DOHH2 (cell line): Measurements from ENCODE around the gene UBAP1.
"Not testable (repeated sequence)": the region's sequence is repeated elsewhere in the genome, so short reads cannot be mapped to it uniquely, and the experiment has no call there.

Experiments
- H3F3A ChIP-seq: fragments of 200-600 bp; sonication (generic), shearing (Covaris generic); 2 replicates; pipeline ENCODE4 v1.6.0; 2016; ENCODE audit warnings: antibody characterized with exemption, mild to moderate bottlenecking; ENCODE audit not compliant: control insufficient read depth, insufficient read depth
- H3K27ac ChIP-seq: fragments of 200-600 bp; sonication (generic); 2 replicates; pipeline ENCODE4 v1.5.1; 2014; ENCODE audit warnings: low read depth, mild to moderate bottlenecking, low read length, moderate library complexity
- H3K27me3 ChIP-seq: fragments of 200-600 bp; sonication (generic); 2 replicates; pipeline ENCODE4 v1.6.1; 2014; ENCODE audit warnings: mild to moderate bottlenecking, low read length, mixed read lengths; ENCODE audit not compliant: control insufficient read depth
- H3K36me3 ChIP-seq: fragments of 200-600 bp; sonication (generic); 2 replicates; pipeline ENCODE4 v1.6.1; 2014; ENCODE audit warnings: mild to moderate bottlenecking, low read length, moderate library complexity, mixed read lengths; ENCODE audit not compliant: control insufficient read depth
- H3K4me1 ChIP-seq: fragments of 200-600 bp; sonication (generic); 2 replicates; pipeline ENCODE4 v1.6.1; 2014; ENCODE audit warnings: mild to moderate bottlenecking, low read length, mixed read lengths; ENCODE audit not compliant: control insufficient read depth
- H3K4me2 ChIP-seq: fragments of 200-600 bp; sonication (generic); 2 replicates; pipeline ENCODE4 v1.6.0; 2014; ENCODE audit warnings: mild to moderate bottlenecking, low read length, moderate library complexity
- H3K4me3 ChIP-seq: fragments of 200-600 bp; sonication (generic); 2 replicates; pipeline ENCODE4 v1.5.1; 2014; ENCODE audit warnings: mild to moderate bottlenecking, low read length, mixed read lengths
- H3K79me2 ChIP-seq: fragments of 200-600 bp; sonication (generic); 2 replicates; pipeline ENCODE4 v1.6.1; 2014; ENCODE audit warnings: mild to moderate bottlenecking, low read length, mixed read lengths; ENCODE audit not compliant: control insufficient read depth
- H3K9me2 ChIP-seq: fragments of 200-600 bp; sonication (generic); replicated peaks from 2 replicates; pipeline ENCODE4 v1.6.1; 2014; ENCODE audit warnings: mild to moderate bottlenecking, low read length, mixed read lengths; ENCODE audit not compliant: control insufficient read depth
- H3K9me3 ChIP-seq: fragments of 200-600 bp; sonication (generic); 2 replicates; pipeline ENCODE4 v1.6.1; 2014; ENCODE audit warnings: antibody characterized with exemption, low read length, mixed read lengths; ENCODE audit not compliant: control insufficient read depth, insufficient read depth
- H4K20me1 ChIP-seq: fragments of 200-600 bp; sonication (generic); 2 replicates; pipeline ENCODE4 v1.6.0; 2014; ENCODE audit warnings: low read depth, mild to moderate bottlenecking, antibody characterized with exemption, low read length, moderate library complexity; ENCODE audit not compliant: control insufficient read depth, insufficient read depth
- EZH2phosphoT487 ChIP-seq: fragments of 200-600 bp; sonication (generic); IDR thresholded peaks from 2 replicates; pipeline ENCODE4 v1.6.1; 2017; ENCODE audit warnings: borderline replicate concordance, mild to moderate bottlenecking, antibody characterized with exemption, low read length, moderate library complexity, mixed read lengths
- TF ChIP-seq, protein P1 (sequence below): fragments of 200-600 bp; sonication (generic); IDR thresholded peaks from one replicate; pipeline ENCODE4 v1.5.1; 2014; ENCODE audit warnings: antibody characterized with exemption, mild to moderate bottlenecking, low read depth, low read length; ENCODE audit not compliant: poor library complexity, severe bottlenecking

Gene UBAP1

DNA sequence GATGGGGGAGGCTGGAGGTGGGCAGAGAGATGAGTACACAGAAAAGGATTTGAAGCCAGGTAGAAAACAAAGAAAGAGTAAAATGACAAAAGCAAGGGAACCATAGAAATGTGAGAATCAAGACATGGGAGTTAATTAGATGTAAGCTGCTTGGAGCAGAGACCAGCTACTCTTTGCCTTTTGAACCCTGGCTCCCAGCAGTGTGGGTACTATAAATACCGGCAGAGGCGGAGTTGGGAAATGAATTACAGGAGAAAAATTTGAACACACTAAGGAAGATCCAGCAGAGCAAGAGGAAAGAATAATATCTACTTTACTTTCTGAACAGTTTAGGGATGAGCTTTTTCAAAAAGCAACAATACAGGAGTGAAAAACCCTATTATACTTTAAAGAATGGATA, 113.7 kb downstream of the UBAP1 start:
- H3K9me3 ChIP-seq: no peaks in the 10 kb centered on the region
- no peak overlapping the region for H3K27ac ChIP-seq
- H4K20me1 ChIP-seq: no peaks in the 10 kb centered on the region
- no peak overlapping the region for H3K4me2 ChIP-seq
- TF ChIP-seq, protein P1, sequence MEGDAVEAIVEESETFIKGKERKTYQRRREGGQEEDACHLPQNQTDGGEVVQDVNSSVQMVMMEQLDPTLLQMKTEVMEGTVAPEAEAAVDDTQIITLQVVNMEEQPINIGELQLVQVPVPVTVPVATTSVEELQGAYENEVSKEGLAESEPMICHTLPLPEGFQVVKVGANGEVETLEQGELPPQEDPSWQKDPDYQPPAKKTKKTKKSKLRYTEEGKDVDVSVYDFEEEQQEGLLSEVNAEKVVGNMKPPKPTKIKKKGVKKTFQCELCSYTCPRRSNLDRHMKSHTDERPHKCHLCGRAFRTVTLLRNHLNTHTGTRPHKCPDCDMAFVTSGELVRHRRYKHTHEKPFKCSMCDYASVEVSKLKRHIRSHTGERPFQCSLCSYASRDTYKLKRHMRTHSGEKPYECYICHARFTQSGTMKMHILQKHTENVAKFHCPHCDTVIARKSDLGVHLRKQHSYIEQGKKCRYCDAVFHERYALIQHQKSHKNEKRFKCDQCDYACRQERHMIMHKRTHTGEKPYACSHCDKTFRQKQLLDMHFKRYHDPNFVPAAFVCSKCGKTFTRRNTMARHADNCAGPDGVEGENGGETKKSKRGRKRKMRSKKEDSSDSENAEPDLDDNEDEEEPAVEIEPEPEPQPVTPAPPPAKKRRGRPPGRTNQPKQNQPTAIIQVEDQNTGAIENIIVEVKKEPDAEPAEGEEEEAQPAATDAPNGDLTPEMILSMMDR: no peak
- no peak for TF ChIP-seq EZH2phosphoT487
- H3K9me2 ChIP-seq: no peaks in the 10 kb centered on the region
- H3K4me3 ChIP-seq: no peak overlapping the region
- peaks cover 15% of the 10 kb centered on the region for H3K36me3 ChIP-seq
- no peaks in the 10 kb centered on the region for H3F3A ChIP-seq
- H3K27me3 ChIP-seq: no peaks in the 10 kb centered on the region
- no peaks in the 10 kb centered on the region for H3K79me2 ChIP-seq
- H3K4me1 ChIP-seq: peaks cover 5% of the 10 kb centered on the region; the same call in 1 of the 2 replicates

DNA sequence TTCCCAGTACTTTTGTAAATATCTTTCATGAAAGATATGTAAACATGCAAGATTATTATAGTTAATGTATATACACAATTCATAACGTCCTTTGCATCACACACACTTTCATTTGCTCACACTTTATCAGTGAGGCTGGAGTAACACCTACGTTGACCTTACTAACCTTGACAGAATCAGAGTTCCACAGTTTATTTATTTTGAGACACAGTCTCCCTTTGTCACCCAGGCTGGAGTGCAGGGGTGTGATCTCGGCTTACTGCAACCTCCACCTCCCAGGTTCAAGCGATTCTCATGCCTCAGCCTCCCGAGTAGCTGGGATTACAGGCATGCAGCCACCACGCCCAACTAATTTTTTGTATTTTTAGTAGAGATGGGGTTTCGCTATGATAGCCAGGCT, 122.2 kb downstream of the UBAP1 start:
- H3K79me2 ChIP-seq, H3K27me3 ChIP-seq, H3K4me1 ChIP-seq, H3K27ac ChIP-seq, H3K9me2 ChIP-seq, H3K4me2 ChIP-seq, H3K4me3 ChIP-seq, H3F3A ChIP-seq, H4K20me1 ChIP-seq, H3K36me3 ChIP-seq, H3K9me3 ChIP-seq: not testable (repeated sequence)
